Activated T-cell treated with anti-CD3 and anti-CD28 coated beads, Interleukin-2, amount 50 U/mL, for 1 hour (primary cell): Measurements from ENCODE around the gene TRIM5.

Experiments used
- DNase-seq: peaks from one replicate; pipeline ENCODE4 v3.0.0-alpha.2; 2020

The TRIM5 gene

DNA sequence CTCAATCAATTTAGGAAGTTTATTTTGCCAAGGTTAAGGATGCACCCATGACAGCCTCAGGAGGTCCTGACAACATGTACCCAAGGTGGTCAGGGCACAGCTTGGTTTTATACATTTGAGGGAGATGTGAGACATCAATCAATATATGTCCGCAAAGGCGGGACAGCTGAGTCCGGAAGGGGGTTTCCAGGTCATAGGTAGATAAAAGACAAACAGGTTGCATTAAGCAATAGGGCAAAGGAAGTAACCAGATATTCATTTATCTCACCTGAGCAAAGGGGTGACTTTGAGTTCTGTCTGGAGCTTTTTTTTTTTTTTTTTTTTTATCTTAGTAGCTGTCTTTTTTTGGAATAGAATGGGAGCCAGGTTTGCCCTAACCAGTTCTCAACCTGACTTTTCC is 62.1 kb downstream of the TRIM5 start:
- no peak for DNase-seq

DNA sequence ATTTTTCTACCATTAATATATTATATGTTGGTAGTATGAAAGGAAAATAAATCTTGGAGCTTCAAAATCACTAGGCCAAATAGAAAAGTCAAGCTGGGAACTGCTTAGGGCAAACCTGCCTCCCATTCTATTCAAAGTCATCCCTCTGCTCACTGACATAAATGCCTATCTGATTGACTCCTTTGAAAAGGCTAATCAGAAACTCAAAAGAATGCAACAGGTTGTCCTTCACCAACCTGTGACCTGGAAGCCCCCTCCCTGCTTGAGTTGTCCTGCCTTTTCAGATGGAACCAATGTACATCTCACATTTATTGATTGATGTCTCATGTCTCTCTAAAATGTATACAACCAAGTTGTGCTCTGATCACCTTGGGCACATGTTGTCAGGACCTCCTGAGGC is 63.3 kb downstream of the TRIM5 start:
- no peak for DNase-seq

GRCh38 chr11:5620651-5621521 is 64.0 kb downstream of the TRIM5 start:
- DNase-seq: no peak

DNA sequence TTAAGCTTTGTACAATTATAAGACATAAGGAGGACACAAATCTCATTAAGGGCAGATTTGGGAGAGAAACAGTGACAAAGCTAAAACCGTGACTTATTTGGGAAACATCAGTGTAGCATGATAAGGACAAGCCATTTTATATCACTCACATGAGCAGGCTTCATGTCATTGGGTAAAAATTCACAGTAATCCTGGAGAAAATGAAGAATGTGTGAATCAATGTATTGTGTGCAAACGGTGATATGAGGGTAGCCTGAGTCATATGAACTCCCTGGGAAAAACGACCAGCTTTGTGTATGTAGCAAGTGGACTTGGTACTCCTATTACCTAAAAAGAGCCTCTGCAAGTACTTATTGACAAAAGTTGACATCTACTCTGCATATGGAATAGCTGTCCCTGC is 66.1 kb downstream of the TRIM5 start:
- no peak for DNase-seq
